Endothelial cell (in vitro differentiated cells): Measurements from ENCODE around the gene TMEM88. TPM values are rescaled to one million over a fixed set of nuclear protein-coding genes. Genes with fewer than 3 reads are reported as not detected.
A peak's percentile ranks its signal among the peaks of the same experiment; 100 is the strongest.

Experiments used
- DNase-seq: peaks from one replicate; pipeline ENCODE4 v3.0.0; 2021; ENCODE audit warnings: low spot score
- H3K27ac Mint-ChIP-seq: one replicate; pipeline ENCODE4 v1.8.0; 2021; ENCODE audit warnings: mixed read lengths, inconsistent platforms; ENCODE audit not compliant: unreplicated experiment
- H3K27me3 Mint-ChIP-seq: one replicate; pipeline ENCODE4 v1.8.0; 2021; ENCODE audit warnings: mild to moderate bottlenecking, moderate library complexity, mixed read lengths, inconsistent platforms; ENCODE audit not compliant: unreplicated experiment
- H3K36me3 Mint-ChIP-seq: one replicate; pipeline ENCODE4 v1.8.0; 2021; ENCODE audit warnings: mild to moderate bottlenecking, low read depth, mixed read lengths, inconsistent platforms; ENCODE audit not compliant: unreplicated experiment
- H3K4me1 Mint-ChIP-seq: one replicate; pipeline ENCODE4 v1.8.0; 2021; ENCODE audit warnings: mild to moderate bottlenecking, mixed read lengths, inconsistent platforms; ENCODE audit not compliant: unreplicated experiment
- H3K4me3 Mint-ChIP-seq: one replicate; pipeline ENCODE4 v1.8.0; 2021; ENCODE audit warnings: mild to moderate bottlenecking, mixed read lengths, inconsistent platforms; ENCODE audit not compliant: unreplicated experiment
- H3K9me3 Mint-ChIP-seq: one replicate; pipeline ENCODE4 v1.8.0; 2021; ENCODE audit warnings: mixed read lengths, inconsistent platforms; ENCODE audit not compliant: unreplicated experiment
- CTCF ChIP-seq: fragments of 200-600 bp; sonication (generic); IDR thresholded peaks from one replicate; pipeline ENCODE4 v1.5.0; 2021; ENCODE audit warnings: antibody characterized with exemption; ENCODE audit not compliant: unreplicated experiment
- total RNA-seq: library from RNA; stranded (reverse); fragmentation: NEBNext Ultra II Directional; extraction: Animal tissue kit (Norgen Biotek cat#: 25700); gene quantifications from one replicate; pipeline ENCODE4 v1.2.1, GENCODE V29; 2021; ENCODE audit not compliant: unreplicated experiment

The TMEM88 gene
- total RNA-seq, 1 donor from 2014 or later = 13.6 TPM

GRCh38 chr17:7833011-7833794 lies 21.7 kb upstream of the TMEM88 start:
- Mint-ChIP-seq H3K4me1 (peaks cover 24% of the 10 kb centered on the region), H3K9me3 (no peaks in the 10 kb centered on the region), H3K27ac (peak overlapping the region; percentile 92), H3K27me3 (peaks cover 36% of the 10 kb centered on the region), H3K4me3 (peak overlapping the region; percentile 88), H3K36me3 (no peaks in the 10 kb centered on the region)
- DNase-seq = no peak
- no peak for TF ChIP-seq CTCF

DNA sequence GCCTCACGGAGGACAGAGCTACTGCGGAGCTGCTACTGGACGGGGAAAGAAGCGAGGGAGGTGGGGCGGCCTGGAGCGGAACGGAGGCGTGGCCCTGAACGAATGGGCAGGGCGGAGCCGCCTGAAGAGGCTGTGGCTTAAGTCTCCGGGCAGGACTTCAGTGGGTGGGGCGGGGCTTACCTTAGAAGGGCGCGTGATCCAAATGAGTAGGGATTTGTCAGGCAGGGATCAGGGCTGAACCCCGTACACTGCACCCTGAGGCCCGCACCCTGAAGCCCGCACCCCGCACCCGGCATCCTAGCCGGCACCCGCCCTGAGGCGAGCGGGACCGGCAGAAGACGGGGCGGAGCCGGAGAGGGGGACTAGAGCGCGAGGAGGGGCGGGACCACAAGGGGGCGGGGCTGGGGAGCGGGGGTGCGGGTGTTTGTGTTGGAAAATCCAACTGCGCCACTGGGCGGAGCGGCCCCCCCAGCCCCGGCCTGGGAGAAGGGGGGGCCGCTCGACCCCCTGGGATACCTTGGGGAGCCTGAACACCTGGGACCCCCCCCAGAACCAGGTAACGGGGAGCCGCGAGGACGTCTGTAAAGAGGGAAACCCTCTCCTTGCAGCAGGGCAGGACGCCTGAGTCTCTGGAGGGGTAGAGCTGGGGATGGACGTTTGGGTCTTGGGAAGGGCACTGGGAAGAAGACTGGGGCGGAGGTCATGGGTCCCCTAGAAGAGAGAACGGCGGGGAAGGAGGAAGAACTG lies 20.9 kb upstream of the TMEM88 start, which contains the start of gene KDM6B:
KDM6B (plus strand) TSS at position 423 of the 747 bp plus-strand sequence. CDS start 11,338 bp downstream, outside the sequence.
- H3K27me3 Mint-ChIP-seq = peaks cover 41% of the 10 kb centered on the region
- peak; percentile 85 for DNase-seq
- H3K4me1 Mint-ChIP-seq = peaks cover 30% of the 10 kb centered on the region
- peak within 1 kb of the TSS; percentile 99 for H3K27ac Mint-ChIP-seq
- no peaks in the 10 kb centered on the region for H3K9me3 Mint-ChIP-seq
- H3K4me3 Mint-ChIP-seq = peak within 1 kb of the TSS; percentile 92
- no peak for TF ChIP-seq CTCF
- H3K36me3 Mint-ChIP-seq = no peaks in the 10 kb centered on the region

DNA sequence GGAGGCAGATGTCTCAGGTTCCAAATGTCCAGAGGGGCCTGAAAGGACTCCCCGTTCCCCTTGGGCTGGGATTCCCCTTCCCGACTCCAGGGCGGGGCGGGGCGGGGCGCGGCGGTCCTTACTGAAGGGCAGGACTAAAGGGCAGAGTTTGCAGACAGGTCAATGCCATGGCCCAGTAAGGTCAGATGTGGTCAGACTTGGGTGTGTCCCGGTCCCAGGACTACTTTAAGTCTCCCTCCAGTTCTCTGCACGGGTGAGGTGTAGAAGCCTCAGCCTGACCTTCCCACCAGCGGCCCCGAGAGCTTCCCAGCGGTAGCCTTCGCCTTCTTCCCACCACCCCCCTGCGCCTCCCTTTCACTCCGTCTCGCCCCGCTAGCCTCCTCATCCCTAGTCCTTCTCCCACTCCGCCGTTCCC lies 20.3 kb upstream of the TMEM88 start:
- H3K9me3 Mint-ChIP-seq = no peaks in the 10 kb centered on the region
- DNase-seq = no peak
- peaks cover 41% of the 10 kb centered on the region for H3K27me3 Mint-ChIP-seq
- H3K4me3 Mint-ChIP-seq = peak overlapping the region; percentile 92
- H3K27ac Mint-ChIP-seq = peak overlapping the region; percentile 99
- H3K4me1 Mint-ChIP-seq = peaks cover 36% of the 10 kb centered on the region
- H3K36me3 Mint-ChIP-seq = no peaks in the 10 kb centered on the region
- no peak for TF ChIP-seq CTCF

DNA sequence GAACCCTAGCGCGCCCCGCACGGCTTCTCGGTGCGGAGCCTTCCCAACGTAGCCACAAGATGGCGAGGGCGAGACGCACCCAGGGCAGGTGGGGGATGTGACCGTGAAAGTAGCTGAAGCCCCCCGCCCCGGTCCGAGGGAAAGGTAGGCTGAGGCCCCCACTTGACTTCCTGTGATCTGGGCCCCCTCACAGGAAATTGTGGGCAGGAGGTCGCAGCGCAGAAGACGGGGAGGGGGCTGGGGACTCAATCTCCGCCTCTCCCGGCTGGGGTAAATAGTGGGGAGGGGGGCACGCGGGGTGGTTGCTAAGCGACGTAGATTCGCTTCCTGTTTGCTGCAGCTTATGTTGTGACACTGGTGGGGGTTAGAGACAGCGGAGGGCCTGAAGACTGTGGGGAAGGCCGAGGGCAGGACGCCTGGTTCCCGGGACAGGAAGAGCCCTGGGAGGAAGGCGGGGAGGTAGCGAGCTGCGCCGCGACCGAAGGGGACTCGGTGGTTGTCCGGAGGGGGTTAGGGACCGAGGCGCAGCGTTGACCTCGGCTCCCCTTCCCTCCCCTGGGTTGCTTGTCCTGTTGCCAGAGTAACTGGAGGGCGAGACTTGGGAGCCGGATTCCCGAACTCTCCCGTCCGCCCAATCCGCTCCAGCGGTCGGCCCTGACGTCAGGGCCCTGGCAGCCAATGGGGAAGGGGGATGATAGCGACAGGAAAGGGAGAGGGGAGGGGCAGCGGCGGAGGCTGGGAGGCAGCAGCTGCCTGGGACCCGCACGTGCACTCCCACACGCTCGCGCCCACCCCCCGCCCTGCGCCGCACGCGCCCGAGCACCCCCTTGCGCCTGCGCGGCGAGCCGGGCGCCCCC lies 19.7 kb upstream of the TMEM88 start:
- H3K27me3 Mint-ChIP-seq = peaks cover 41% of the 10 kb centered on the region
- TF ChIP-seq CTCF = peak; percentile 67
- H3K27ac Mint-ChIP-seq = peak overlapping the region; percentile 99
- H3K9me3 Mint-ChIP-seq = no peaks in the 10 kb centered on the region
- H3K4me1 Mint-ChIP-seq = peaks cover 42% of the 10 kb centered on the region
- peaks cover 2% of the 10 kb centered on the region for H3K36me3 Mint-ChIP-seq
- peak overlapping the region; percentile 92 for H3K4me3 Mint-ChIP-seq
- peak; percentile 96 for DNase-seq
